Stomach (tissue), 4 donors: ENCODE measurements around the gene VTI1A.

Experiments
- CTCF ChIP-seq, 7 experiments: fragments of 450-650 bp in 4 of 7; fragments of 200-600 bp in 3 of 7; sonication (generic) in 3 of 7; IDR thresholded peaks; one replicate each; pipeline ENCODE4 v1.5.1; 2016 to 2019; ENCODE audit warnings: antibody characterized with exemption in 7 of 7, control low read depth in 2 of 7, mild to moderate bottlenecking in 1 of 7
- POLR2AphosphoS5 ChIP-seq, 3 donors: sonication (generic); formaldehyde crosslinking; IDR thresholded peaks; one replicate each; pipeline ENCODE4 v1.6.1; 2016; ENCODE audit warnings: antibody characterized with exemption in 3 of 3

DNA sequence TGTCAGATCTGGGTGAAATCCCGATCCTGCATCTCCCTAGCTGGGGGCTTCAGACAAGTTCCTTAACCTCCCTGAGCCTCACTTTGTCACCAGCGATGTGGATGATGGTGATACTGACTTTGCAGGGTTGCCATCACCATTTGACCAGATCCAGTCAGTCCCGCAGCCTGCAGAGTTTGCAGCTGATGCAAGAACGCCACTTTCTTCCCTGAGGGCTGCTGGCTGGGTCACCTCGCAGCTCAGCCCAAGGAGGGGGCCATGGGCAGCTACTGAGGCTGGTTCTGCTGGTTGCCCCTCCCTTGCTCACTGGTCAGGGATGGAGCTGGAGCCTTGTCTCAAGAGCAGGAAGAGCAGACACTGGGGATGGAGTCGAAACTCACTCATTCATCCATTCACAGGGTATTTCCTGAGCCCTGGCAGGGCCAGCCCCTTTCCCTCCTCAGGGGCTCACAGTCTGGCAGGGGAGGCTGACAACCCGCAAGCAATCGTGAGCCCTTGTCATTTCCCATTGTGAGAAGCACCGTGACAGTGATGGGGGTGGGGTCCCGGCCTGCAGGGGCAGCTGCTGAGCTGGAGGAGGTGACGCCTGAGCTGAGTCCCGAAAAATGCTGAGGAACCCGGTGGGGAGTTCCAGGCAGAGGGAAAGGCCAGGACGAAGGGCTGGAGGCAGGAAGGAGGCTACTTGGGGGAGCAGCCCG, 391.9 kb downstream of the VTI1A start:
- TF ChIP-seq CTCF (IDR thresholded peaks at IDR 0.05): no peak
- no peak for TF ChIP-seq POLR2AphosphoS5 (IDR thresholded peaks at IDR 0.05)
